ENCODE measurements around the gene CMSS1.

Gene CMSS1

GRCh38 chr3:100075851-100076730 is 258.4 kb downstream of the CMSS1 start:
- Histone ChIP-seq H3K9ac (ENCODE audit: insufficient read length, low read depth) (no peak overlapping the region), H3K27me3 (ENCODE audit: insufficient read depth, insufficient read length) (no peaks in the 10 kb centered on the region), H3K4me1 (ENCODE audit: insufficient read depth, insufficient read length) (no peaks in the 10 kb centered on the region), H3K9me3 (ENCODE audit: insufficient read depth, low read length) (no peaks in the 10 kb centered on the region), H3K4me3 (ENCODE audit: insufficient read length, low read depth) (no peak overlapping the region), H3K36me3 (ENCODE audit: insufficient read depth, insufficient read length, low read length) (no peaks in the 10 kb centered on the region)
- TF ChIP-seq YY1 (IDR thresholded peaks at IDR 0.05; ENCODE audit: insufficient read depth, insufficient read length) (no peak), ZNF274 (IDR thresholded peaks at IDR 0.05; ENCODE audit: low read depth, low read length) (no peak), SUZ12 (IDR thresholded peaks at IDR 0.05; ENCODE audit: extremely low read depth, insufficient read depth, insufficient read length) (no peak)
- DNase-seq (ENCODE audit: low read depth, low spot score), result no peak

- Histone ChIP-seq H3K9me3 (ENCODE audit: insufficient read depth, low read length) (no peaks in the 10 kb centered on the region), H3K36me3 (ENCODE audit: insufficient read depth, insufficient read length, low read length) (no peaks in the 10 kb centered on the region), H3K27me3 (ENCODE audit: insufficient read depth, insufficient read length) (no peaks in the 10 kb centered on the region), H3K4me1 (ENCODE audit: insufficient read depth, insufficient read length) (no peaks in the 10 kb centered on the region), H3K4me3 (ENCODE audit: insufficient read length, low read depth) (no peak overlapping the region), H3K9ac (ENCODE audit: insufficient read length, low read depth) (no peak overlapping the region)
- DNase-seq (ENCODE audit: low read depth, low spot score), result no peak
- TF ChIP-seq YY1 (IDR thresholded peaks at IDR 0.05; ENCODE audit: insufficient read depth, insufficient read length) (no peak), SUZ12 (IDR thresholded peaks at IDR 0.05; ENCODE audit: extremely low read depth, insufficient read depth, insufficient read length) (no peak), ZNF274 (IDR thresholded peaks at IDR 0.05; ENCODE audit: low read depth, low read length) (no peak)
Measured at GRCh38 chr3:100076731-100077529, 259.3 kb downstream of the CMSS1 start.

GRCh38 chr3:100079328-100079727 is 261.7 kb downstream of the CMSS1 start:
- no peaks in the 10 kb centered on the region for H3K36me3 ChIP-seq (ENCODE audit: insufficient read depth, insufficient read length, low read length)
- TF ChIP-seq SUZ12 (IDR thresholded peaks at IDR 0.05; ENCODE audit: extremely low read depth, insufficient read depth, insufficient read length), result no peak
- no peak for TF ChIP-seq YY1 (IDR thresholded peaks at IDR 0.05; ENCODE audit: insufficient read depth, insufficient read length)
- TF ChIP-seq ZNF274 (IDR thresholded peaks at IDR 0.05; ENCODE audit: low read depth, low read length), result no peak
- no peak overlapping the region for H3K4me3 ChIP-seq (ENCODE audit: insufficient read length, low read depth)
- no peak for DNase-seq (ENCODE audit: low read depth, low spot score)
- no peaks in the 10 kb centered on the region for H3K27me3 ChIP-seq (ENCODE audit: insufficient read depth, insufficient read length)
- no peaks in the 10 kb centered on the region for H3K4me1 ChIP-seq (ENCODE audit: insufficient read depth, insufficient read length)
- no peaks in the 10 kb centered on the region for H3K9me3 ChIP-seq (ENCODE audit: insufficient read depth, low read length)
- H3K9ac ChIP-seq (ENCODE audit: insufficient read length, low read depth), result no peak overlapping the region

- DNase-seq (ENCODE audit: low read depth, low spot score), result no peak
- no peak overlapping the region for H3K4me3 ChIP-seq (ENCODE audit: insufficient read length, low read depth)
- no peaks in the 10 kb centered on the region for H3K36me3 ChIP-seq (ENCODE audit: insufficient read depth, insufficient read length, low read length)
- H3K9ac ChIP-seq (ENCODE audit: insufficient read length, low read depth), result no peak overlapping the region
- TF ChIP-seq SUZ12 (IDR thresholded peaks at IDR 0.05; ENCODE audit: extremely low read depth, insufficient read depth, insufficient read length) (no peak), ZNF274 (IDR thresholded peaks at IDR 0.05; ENCODE audit: low read depth, low read length) (no peak), YY1 (IDR thresholded peaks at IDR 0.05; ENCODE audit: insufficient read depth, insufficient read length) (no peak)
- H3K4me1 ChIP-seq (ENCODE audit: insufficient read depth, insufficient read length), result no peaks in the 10 kb centered on the region
- H3K9me3 ChIP-seq (ENCODE audit: insufficient read depth, low read length), result no peaks in the 10 kb centered on the region
- no peaks in the 10 kb centered on the region for H3K27me3 ChIP-seq (ENCODE audit: insufficient read depth, insufficient read length)
Measured at GRCh38 chr3:100080573-100080972, 262.9 kb downstream of the CMSS1 start.

- H3K27me3 ChIP-seq (ENCODE audit: insufficient read depth, insufficient read length), result no peaks in the 10 kb centered on the region
- no peak overlapping the region for H3K9ac ChIP-seq (ENCODE audit: insufficient read length, low read depth)
- no peaks in the 10 kb centered on the region for H3K4me1 ChIP-seq (ENCODE audit: insufficient read depth, insufficient read length)
- TF ChIP-seq ZNF274 (IDR thresholded peaks at IDR 0.05; ENCODE audit: low read depth, low read length) (no peak), SUZ12 (IDR thresholded peaks at IDR 0.05; ENCODE audit: extremely low read depth, insufficient read depth, insufficient read length) (no peak), YY1 (IDR thresholded peaks at IDR 0.05; ENCODE audit: insufficient read depth, insufficient read length) (no peak)
- no peaks in the 10 kb centered on the region for H3K9me3 ChIP-seq (ENCODE audit: insufficient read depth, low read length)
- no peaks in the 10 kb centered on the region for H3K36me3 ChIP-seq (ENCODE audit: insufficient read depth, insufficient read length, low read length)
- no peak overlapping the region for H3K4me3 ChIP-seq (ENCODE audit: insufficient read length, low read depth)
- DNase-seq (ENCODE audit: low read depth, low spot score), result no peak
Measured at GRCh38 chr3:100081311-100081710, 263.6 kb downstream of the CMSS1 start.

GRCh38 chr3:100081986-100082692 is 264.5 kb downstream of the CMSS1 start:
- no peak overlapping the region for H3K9ac ChIP-seq (ENCODE audit: insufficient read length, low read depth)
- no peak for DNase-seq (ENCODE audit: low read depth, low spot score)
- no peaks in the 10 kb centered on the region for H3K9me3 ChIP-seq (ENCODE audit: insufficient read depth, low read length)
- TF ChIP-seq SUZ12 (IDR thresholded peaks at IDR 0.05; ENCODE audit: extremely low read depth, insufficient read depth, insufficient read length) (no peak), YY1 (IDR thresholded peaks at IDR 0.05; ENCODE audit: insufficient read depth, insufficient read length) (no peak), ZNF274 (IDR thresholded peaks at IDR 0.05; ENCODE audit: low read depth, low read length) (no peak)
- no peak overlapping the region for H3K4me3 ChIP-seq (ENCODE audit: insufficient read length, low read depth)
- H3K4me1 ChIP-seq (ENCODE audit: insufficient read depth, insufficient read length), result no peaks in the 10 kb centered on the region
- no peaks in the 10 kb centered on the region for H3K36me3 ChIP-seq (ENCODE audit: insufficient read depth, insufficient read length, low read length)
- no peaks in the 10 kb centered on the region for H3K27me3 ChIP-seq (ENCODE audit: insufficient read depth, insufficient read length)
